ENCODE data around the gene HRAS. TPM values are rescaled to one million over a fixed set of nuclear protein-coding genes. Genes with fewer than 3 reads are reported as not detected.

The HRAS gene
- total and polyA plus RNA-seq, 7 donors, result 43.6 to 76.2 (median 56.3) TPM

DNA sequence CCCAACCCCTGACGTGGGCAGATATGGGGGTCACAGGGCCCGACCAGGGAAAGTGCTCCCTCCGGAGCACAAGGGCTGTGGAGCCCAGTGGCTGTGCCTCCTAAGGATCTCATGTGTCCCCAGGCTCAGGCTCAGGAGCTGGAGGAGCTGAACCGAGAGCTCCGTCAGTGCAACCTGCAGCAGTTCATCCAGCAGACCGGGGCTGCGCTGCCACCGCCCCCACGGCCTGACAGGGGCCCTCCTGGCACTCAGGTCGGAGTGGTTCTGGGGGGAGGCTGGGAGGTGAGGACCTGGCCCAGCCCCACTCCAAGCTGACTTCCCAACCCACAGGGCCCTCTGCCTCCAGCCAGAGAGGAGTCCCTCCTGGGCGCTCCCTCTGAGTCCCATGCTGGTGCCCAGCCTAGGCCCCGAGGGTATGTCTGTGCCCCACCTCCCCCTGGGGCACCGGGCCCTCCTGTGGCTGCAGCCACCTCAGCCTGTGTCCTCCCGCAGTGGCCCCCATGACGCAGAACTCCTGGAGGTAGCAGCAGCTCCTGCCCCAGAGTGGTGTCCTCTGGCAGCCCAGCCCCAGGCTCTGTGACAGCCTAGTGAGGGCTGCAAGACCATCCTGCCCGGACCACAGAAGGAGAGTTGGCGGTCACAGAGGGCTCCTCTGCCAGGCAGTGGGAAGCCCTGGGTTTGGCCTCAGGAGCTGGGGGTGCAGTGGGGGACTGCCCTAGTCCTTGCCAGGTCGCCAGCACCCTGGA is 27.9 kb upstream of the HRAS start:
- 87 to 91% (median 89%) methylated on average over 13 to 18 of the region's 18 CpGs for WGBS, 3 donors
- Histone ChIP-seq H3K9me3 (no peaks in the 10 kb centered on the region), H3K4me1 (peaks cover 10% of the 10 kb centered on the region), H3K27ac (no peak overlapping the region), H3K4me3 (no peak overlapping the region), H3K27me3 (ENCODE audit: insufficient read depth in 3 of 3, low read length in 2 of 3) (no peaks in the 10 kb centered on the region), H3K36me3 (ENCODE audit: insufficient read depth in 1 of 2, low read depth in 1 of 2) (no peaks in the 10 kb centered on the region)
- ATAC-seq (no peak), DNase-seq (no peak)
- intact Hi-C loops (cut with DNase I), result no loop called here
- TF ChIP-seq, protein P1, sequence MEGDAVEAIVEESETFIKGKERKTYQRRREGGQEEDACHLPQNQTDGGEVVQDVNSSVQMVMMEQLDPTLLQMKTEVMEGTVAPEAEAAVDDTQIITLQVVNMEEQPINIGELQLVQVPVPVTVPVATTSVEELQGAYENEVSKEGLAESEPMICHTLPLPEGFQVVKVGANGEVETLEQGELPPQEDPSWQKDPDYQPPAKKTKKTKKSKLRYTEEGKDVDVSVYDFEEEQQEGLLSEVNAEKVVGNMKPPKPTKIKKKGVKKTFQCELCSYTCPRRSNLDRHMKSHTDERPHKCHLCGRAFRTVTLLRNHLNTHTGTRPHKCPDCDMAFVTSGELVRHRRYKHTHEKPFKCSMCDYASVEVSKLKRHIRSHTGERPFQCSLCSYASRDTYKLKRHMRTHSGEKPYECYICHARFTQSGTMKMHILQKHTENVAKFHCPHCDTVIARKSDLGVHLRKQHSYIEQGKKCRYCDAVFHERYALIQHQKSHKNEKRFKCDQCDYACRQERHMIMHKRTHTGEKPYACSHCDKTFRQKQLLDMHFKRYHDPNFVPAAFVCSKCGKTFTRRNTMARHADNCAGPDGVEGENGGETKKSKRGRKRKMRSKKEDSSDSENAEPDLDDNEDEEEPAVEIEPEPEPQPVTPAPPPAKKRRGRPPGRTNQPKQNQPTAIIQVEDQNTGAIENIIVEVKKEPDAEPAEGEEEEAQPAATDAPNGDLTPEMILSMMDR (IDR thresholded peaks at IDR 0.05), result no peak

DNA sequence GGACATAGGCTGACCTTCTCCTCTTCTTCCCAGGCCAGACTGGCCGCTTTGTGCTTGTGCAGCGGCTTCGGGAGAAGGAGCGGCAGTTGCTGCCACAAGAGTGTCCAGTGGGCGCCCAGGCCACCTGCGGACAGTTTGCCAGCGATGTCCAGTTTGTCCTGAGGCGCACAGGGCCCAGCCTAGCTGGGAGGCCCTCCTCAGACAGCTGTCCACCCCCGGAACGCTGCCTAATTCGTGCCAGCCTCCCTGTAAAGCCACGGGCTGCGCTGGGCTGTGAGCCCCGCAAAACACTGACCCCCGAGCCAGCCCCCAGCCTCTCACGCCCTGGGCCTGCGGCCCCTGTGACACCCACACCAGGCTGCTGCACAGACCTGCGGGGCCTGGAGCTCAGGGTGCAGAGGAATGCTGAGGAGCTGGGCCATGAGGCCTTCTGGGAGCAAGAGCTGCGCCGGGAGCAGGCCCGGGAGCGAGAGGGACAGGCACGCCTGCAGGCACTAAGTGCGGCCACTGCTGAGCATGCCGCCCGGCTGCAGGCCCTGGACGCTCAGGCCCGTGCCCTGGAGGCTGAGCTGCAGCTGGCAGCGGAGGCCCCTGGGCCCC is 26.8 kb upstream of the HRAS start:
- peaks cover 10% of the 10 kb centered on the region for H3K4me1 ChIP-seq
- TF ChIP-seq, protein P1 (IDR thresholded peaks at IDR 0.05), result no peak
- DNase-seq (no peak), ATAC-seq (no peak)
- WGBS, 3 donors, result 91 to 92% (median 91%) methylated on average over 29 of the region's 29 CpGs
- no peak overlapping the region for H3K27ac ChIP-seq
- intact Hi-C loops (cut with DNase I), result no loop called here
- H3K36me3 ChIP-seq (ENCODE audit: insufficient read depth in 1 of 2, low read depth in 1 of 2), result no peaks in the 10 kb centered on the region
- H3K9me3 ChIP-seq, result no peaks in the 10 kb centered on the region
- peaks cover 0 to 9% (median 5%) of the 10 kb centered on the region in 3 donors for H3K27me3 ChIP-seq (ENCODE audit: insufficient read depth in 3 of 3, low read length in 2 of 3)
- no peak overlapping the region for H3K4me3 ChIP-seq

DNA sequence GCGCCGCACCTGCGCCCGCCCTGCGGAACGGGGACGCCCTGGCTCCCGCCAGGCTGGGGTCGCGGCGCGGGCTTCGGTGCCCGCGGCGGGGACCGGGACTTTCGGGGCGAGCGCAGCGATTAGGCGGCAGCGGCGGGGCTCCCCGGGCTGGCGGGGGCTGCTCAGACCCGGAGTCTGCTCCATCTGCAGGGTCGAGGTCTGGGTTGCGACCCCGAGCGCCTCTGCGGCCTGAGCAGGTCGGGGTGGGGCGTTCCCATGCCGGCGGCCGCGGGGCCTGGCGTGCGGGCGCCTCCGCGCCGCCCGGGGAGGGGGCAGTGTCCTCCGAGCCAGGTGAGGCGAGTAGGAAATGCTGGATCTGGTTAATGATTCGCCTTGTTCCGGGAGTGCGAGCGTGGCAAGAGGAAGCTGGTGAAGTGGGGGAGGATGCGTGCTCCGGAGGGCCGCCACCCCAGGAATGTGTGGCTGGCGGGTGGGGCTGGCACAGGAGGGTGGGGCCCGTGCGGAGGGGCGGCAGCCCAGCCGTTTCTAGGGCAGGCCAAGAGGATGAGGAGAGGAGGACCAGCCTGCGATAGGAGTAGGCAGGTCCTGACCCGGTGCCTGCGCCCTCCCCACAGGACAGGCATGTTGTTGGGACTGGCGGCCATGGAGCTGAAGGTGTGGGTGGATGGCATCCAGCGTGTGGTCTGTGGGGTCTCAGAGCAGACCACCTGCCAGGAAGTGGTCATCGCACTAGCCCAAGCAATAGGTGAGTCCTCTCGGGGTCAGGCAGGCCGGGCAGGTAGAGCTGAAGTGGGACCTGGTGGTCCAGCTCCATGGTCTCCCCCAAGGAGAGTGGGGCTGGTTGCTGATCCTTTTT is 26.0 kb upstream of the HRAS start:
- TF ChIP-seq, protein P1 (IDR thresholded peaks at IDR 0.05), result no peak
- intact Hi-C loops (cut with DNase I), result no loop called here
- no peaks in the 10 kb centered on the region for H3K9me3 ChIP-seq
- H3K4me3 ChIP-seq, result peak overlapping the region; percentile 82
- DNase-seq, result no peak
- WGBS, 3 donors, result 9 to 17% (median 16%) methylated on average over 34 to 67 of the region's 67 CpGs
- H3K27ac ChIP-seq, result no peak overlapping the region
- H3K36me3 ChIP-seq (ENCODE audit: insufficient read depth in 1 of 2, low read depth in 1 of 2), result no peaks in the 10 kb centered on the region
- peaks cover 0 to 16% (median 12%) of the 10 kb centered on the region in 3 donors for H3K27me3 ChIP-seq (ENCODE audit: insufficient read depth in 3 of 3, low read length in 2 of 3)
- H3K4me1 ChIP-seq, result peaks cover 10% of the 10 kb centered on the region
- no peak for ATAC-seq

DNA sequence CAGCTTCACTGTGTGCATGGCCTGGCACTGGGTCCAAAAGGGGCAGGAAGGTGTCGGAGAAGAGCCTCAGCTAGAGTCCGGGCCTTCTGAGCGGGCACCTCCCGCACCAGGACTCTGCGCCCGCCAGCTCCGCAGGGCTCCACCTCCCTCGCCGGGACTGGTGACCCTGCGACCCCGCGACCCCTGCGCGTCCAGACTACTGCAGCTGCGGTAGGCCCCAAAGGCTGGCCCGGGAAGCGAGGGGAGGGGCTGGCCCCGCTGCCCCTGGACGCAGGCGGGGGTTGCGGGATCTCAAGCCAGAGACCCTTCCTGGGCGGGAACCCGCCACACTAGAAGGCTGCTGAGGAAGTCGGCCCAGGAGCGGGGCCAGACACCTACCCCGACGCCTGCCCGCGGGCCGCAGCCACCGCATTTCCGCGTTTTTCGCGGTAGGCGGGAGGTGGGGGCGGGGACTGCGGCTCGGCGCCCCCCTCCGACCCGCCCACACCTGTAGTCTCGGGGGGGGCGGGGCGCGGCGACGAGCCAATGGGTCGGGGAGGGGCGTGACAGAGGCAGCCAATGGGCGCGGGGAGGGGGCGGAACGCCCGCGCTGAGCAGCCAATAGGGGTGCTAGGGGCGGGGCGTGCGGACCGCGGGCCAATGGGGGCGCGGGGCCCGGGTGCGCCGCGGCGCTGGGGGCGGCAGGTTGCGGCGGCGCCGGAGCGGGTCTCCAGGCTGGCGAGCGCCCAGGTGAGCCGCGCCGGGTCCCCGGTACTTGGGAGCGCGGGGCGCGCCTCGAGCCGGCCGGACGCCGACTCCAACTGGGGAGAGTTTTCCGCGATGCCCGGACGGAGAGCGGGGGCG is 25.1 kb upstream of the HRAS start, which contains the start of the genes LMNTD2 and RASSF7:
TSS of gene LMNTD2 (minus strand) at position 434 of the 843 bp plus-strand sequence. CDS start at position 412, 22 bp downstream.
TSS of gene RASSF7 (plus strand) at position 666 of the 843 bp plus-strand sequence. CDS start 799 bp downstream, outside the sequence.
- 2% methylated on average over 24 to 90 of the region's 95 CpGs for WGBS, 3 donors
- H3K27ac ChIP-seq, result peak within 1 kb of the TSS; percentile 30
- H3K4me1 ChIP-seq, result peaks cover 10% of the 10 kb centered on the region
- H3K4me3 ChIP-seq, result peak within 1 kb of the TSS; percentile 82
- peak; percentile 91 to 94 for DNase-seq
- ATAC-seq, result peak; percentile 95 to 98 (median 95)
- H3K36me3 ChIP-seq (ENCODE audit: insufficient read depth in 1 of 2, low read depth in 1 of 2), result no peaks in the 10 kb centered on the region
- H3K9me3 ChIP-seq, result no peaks in the 10 kb centered on the region
- TF ChIP-seq, protein P1 (IDR thresholded peaks at IDR 0.05), result no peak
- peaks cover 0 to 25% (median 19%) of the 10 kb centered on the region in 3 donors for H3K27me3 ChIP-seq (ENCODE audit: insufficient read depth in 3 of 3, low read length in 2 of 3)
- intact Hi-C loops (cut with DNase I), result no loop called here
